GM12878 (cell line): ENCODE results near the gene FANCL. TPM values are rescaled to one million over a fixed set of nuclear protein-coding genes. Genes with fewer than 3 reads are reported as not detected.

Experiments
- ATF2 ChIP-seq: IDR thresholded peaks from 2 replicates; pipeline ENCODE4 v1.6.1; 2012; ENCODE audit warnings: low read length, inconsistent platforms
- ATF3 ChIP-seq: IDR thresholded peaks from 2 replicates; pipeline ENCODE4 v1.6.1; 2011; ENCODE audit warnings: low read depth, mild to moderate bottlenecking, low read length, moderate library complexity, borderline replicate concordance; ENCODE audit errors: extremely low read depth
- FOS ChIP-seq: IDR thresholded peaks from 3 replicates; pipeline ENCODE4 v1.6.1; 2011; ENCODE audit warnings: borderline replicate concordance; ENCODE audit not compliant: insufficient read length; ENCODE audit errors: extremely low read depth
- FOXK2 ChIP-seq: fragments of 450-650 bp; IDR thresholded peaks from 2 replicates; pipeline ENCODE4 v1.6.1; 2017; ENCODE audit warnings: mild to moderate bottlenecking, moderate library complexity
- HDAC6 ChIP-seq: fragments of 200-600 bp; sonication (generic); IDR thresholded peaks from one replicate; pipeline ENCODE4 v1.8.0; 2017; ENCODE audit warnings: antibody characterized with exemption; ENCODE audit not compliant: unreplicated experiment
- RELB ChIP-seq: fragments of 450-650 bp; IDR thresholded peaks from 2 replicates; pipeline ENCODE4 v1.6.1; 2017; ENCODE audit warnings: low read depth, mild to moderate bottlenecking, moderate library complexity
- SMAD1 ChIP-seq: fragments of 450-650 bp; IDR thresholded peaks from 2 replicates; pipeline ENCODE4 v1.6.1; 2018; ENCODE audit warnings: mild to moderate bottlenecking, low read depth; ENCODE audit not compliant: partially characterized antibody
- SREBF1 ChIP-seq: IDR thresholded peaks from 2 replicates; pipeline ENCODE4 v1.6.1; 2012; ENCODE audit warnings: mild to moderate bottlenecking, low read length
- ZBTB33 ChIP-seq: fragments of 450-650 bp; IDR thresholded peaks from 2 replicates; pipeline ENCODE4 v1.6.1; 2017; ENCODE audit warnings: mild to moderate bottlenecking
- ZNF217 ChIP-seq: fragments of 450-650 bp; IDR thresholded peaks from 2 replicates; pipeline ENCODE4 v1.6.1; 2017; ENCODE audit warnings: antibody characterized with exemption, mild to moderate bottlenecking
- polyA plus RNA-seq, 11 experiments: library from polyadenylated mRNA; depleted of rRNA in 4 of 11; unstranded in 6 of 11; stranded (reverse) in 5 of 11; fragments of >200 nt; fragmentation: Nextera tagmentation in 4 of 11; fragmentation: Illumina TruSeq in 1 of 11; extraction: Ambion mirVana in 4 of 11; extraction: Trizol in 1 of 11; gene quantifications; 1 replicate in 1 of 11; 2 replicates in 10 of 11; pipeline versions ENCODE4 v1.2.1 to v1.2.3, GENCODE V29; 2011 to 2016; ENCODE audit warnings: inconsistent platforms in 2 of 11, missing spikeins in 2 of 11, low read depth in 1 of 11
- total RNA-seq, 4 experiments: library from RNA; depleted of rRNA in 3 of 4; stranded (reverse); fragments of >200 nt in 3 of 4; fragmentation: Illumina TruSeq in 1 of 4; extraction: Trizol in 1 of 4; gene quantifications; 2 replicates each; pipeline versions ENCODE4 v1.2.1 to v1.2.3, GENCODE V29; 2013 to 2021

Gene FANCL
- total and polyA plus RNA-seq, 10 of the 15 experiments (the other 5 are each of a cell fraction or from before 2014, with no cell fraction given) = 30.8 to 90.5 (median 52.3) TPM

- TF ChIP-seq SMAD1 (no peak), FOXK2 (no peak), RELB (no peak), SREBF1 (no peak), ZNF217 (no peak), ATF3 (no peak), HDAC6 (no peak), FOS (no peak), ATF2 (no peak), ZBTB33 (no peak)
- TF ChIP-seq, all 136 proteins: peak for 0
These were observed 103.3 kb downstream of the FANCL start (continued) for GRCh38 chr2:58137856-58138255.
